Epithelial cell of esophagus (primary cell): ENCODE data around the gene IDH2.

Experiments
- DNase-seq: peaks from one replicate; pipeline ENCODE4 v3.0.0; 2010; ENCODE audit warnings: low read depth
- H3K4me3 ChIP-seq: 2 replicates; pipeline ENCODE4 v1.5.1; 2011; ENCODE audit warnings: mild to moderate bottlenecking, low read length, control low read depth
- CTCF ChIP-seq: IDR thresholded peaks from 2 replicates; pipeline ENCODE4 v1.5.1; 2011; ENCODE audit warnings: low read depth, mild to moderate bottlenecking, low read length, control low read depth, inconsistent platforms; ENCODE audit not compliant: insufficient read depth; ENCODE audit errors: missing control alignments

IDH2 gene

GRCh38 chr15:90083419-90083818 lies 18.8 kb downstream of the IDH2 start:
- no peak overlapping the region for H3K4me3 ChIP-seq
- DNase-seq, result no peak
- no peak for TF ChIP-seq CTCF

GRCh38 chr15:90082140-90082715 lies 20.0 kb downstream of the IDH2 start:
- H3K4me3 ChIP-seq, result no peak overlapping the region
- TF ChIP-seq CTCF, result no peak
- DNase-seq, result no peak

GRCh38 chr15:90080818-90081393 lies 21.4 kb downstream of the IDH2 start:
- no peak overlapping the region for H3K4me3 ChIP-seq
- TF ChIP-seq CTCF, result no peak
- DNase-seq, result no peak

- no peak for DNase-seq
- H3K4me3 ChIP-seq, result no peak overlapping the region
- no peak for TF ChIP-seq CTCF
Observed at GRCh38 chr15:90080458-90080755, 21.9 kb downstream of the IDH2 start.

- TF ChIP-seq CTCF, result no peak
- H3K4me3 ChIP-seq, result no peak overlapping the region
- no peak for DNase-seq
Observed at GRCh38 chr15:90079619-90080457, 22.4 kb downstream of the IDH2 start.

GRCh38 chr15:90078965-90079364 lies 23.3 kb downstream of the IDH2 start:
- H3K4me3 ChIP-seq, result no peak overlapping the region
- DNase-seq, result no peak
- TF ChIP-seq CTCF, result no peak
